ENCODE data around the gene SLC4A7. TPM values are rescaled to one million over a fixed set of nuclear protein-coding genes. Genes with fewer than 3 reads are reported as not detected.

Gene SLC4A7
- total and polyA plus RNA-seq, 2 donors (not counting 1 experiment from before 2014, with no cell fraction given): 23.8 to 214 TPM

DNA sequence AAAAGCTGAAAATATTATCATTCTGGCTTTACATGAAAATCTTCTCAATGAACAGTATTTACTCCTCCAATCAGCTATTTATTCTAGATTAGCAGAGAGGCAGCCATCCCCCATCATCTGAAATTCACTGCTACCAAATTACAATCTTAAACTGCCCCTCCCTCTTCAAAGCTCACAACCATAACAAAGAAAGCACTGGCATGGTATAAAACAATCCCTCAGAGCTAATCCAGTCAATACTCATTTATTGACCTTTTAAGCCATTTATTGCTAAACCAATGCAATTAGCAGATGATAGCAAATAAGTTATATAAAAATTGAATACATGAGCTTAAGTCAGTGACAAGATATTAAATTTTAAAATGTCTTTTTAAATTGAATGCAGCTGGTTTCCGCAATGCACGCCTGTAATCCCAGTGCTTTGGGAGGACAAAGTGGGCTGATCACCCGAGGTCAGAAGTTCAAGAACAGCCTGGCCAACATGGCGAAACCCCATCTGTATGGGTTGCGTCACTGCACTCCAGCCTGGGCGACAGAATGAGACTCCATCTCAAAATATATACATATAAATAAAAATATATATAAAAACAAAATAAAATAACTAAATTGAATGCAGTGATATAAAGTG lies 12.1 kb downstream of the SLC4A7 start:
- Histone ChIP-seq H3K4me3 (replicated peaks in 1 of 4; ENCODE audit: control extremely low read depth in 1 of 4, insufficient read depth in 1 of 4, low read depth in 3 of 4, low read length in 4 of 4) (no peak overlapping the region), H3K36me3 (ENCODE audit: control insufficient read depth, insufficient read depth, low read length) (no peaks in the 10 kb centered on the region), H3K27ac (ENCODE audit: insufficient read depth, low read length) (no peak overlapping the region), H2AFZ (ENCODE audit: low read length) (no peak overlapping the region), H3K27me3 (ENCODE audit: control insufficient read depth, insufficient read depth, low read length) (no peaks in the 10 kb centered on the region), H4K20me1 (ENCODE audit: control insufficient read depth, extremely low read depth, insufficient read depth, low read length) (no peaks in the 10 kb centered on the region), H3K9me3 (ENCODE audit: control insufficient read depth, insufficient read depth, low read depth, low read length) (no peaks in the 10 kb centered on the region), H3K4me1 (ENCODE audit: control insufficient read depth, extremely low read depth, insufficient read depth, low read length) (no peaks in the 10 kb centered on the region), H3K9ac (ENCODE audit: insufficient read depth, low read length) (no peak overlapping the region), H3K79me2 (ENCODE audit: control insufficient read depth, insufficient read depth, low read length) (peaks cover 95% of the 10 kb centered on the region), H3K4me2 (ENCODE audit: extremely low read depth, insufficient read depth, low read length) (no peak overlapping the region)
- DNase-seq (ENCODE audit: low read depth in 2 of 2): peak in 1 of 2 donors; percentile 46
- TF ChIP-seq, protein P1, sequence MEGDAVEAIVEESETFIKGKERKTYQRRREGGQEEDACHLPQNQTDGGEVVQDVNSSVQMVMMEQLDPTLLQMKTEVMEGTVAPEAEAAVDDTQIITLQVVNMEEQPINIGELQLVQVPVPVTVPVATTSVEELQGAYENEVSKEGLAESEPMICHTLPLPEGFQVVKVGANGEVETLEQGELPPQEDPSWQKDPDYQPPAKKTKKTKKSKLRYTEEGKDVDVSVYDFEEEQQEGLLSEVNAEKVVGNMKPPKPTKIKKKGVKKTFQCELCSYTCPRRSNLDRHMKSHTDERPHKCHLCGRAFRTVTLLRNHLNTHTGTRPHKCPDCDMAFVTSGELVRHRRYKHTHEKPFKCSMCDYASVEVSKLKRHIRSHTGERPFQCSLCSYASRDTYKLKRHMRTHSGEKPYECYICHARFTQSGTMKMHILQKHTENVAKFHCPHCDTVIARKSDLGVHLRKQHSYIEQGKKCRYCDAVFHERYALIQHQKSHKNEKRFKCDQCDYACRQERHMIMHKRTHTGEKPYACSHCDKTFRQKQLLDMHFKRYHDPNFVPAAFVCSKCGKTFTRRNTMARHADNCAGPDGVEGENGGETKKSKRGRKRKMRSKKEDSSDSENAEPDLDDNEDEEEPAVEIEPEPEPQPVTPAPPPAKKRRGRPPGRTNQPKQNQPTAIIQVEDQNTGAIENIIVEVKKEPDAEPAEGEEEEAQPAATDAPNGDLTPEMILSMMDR (conservative IDR thresholded peaks at IDR 0.05 in 1 of 2, IDR thresholded peaks at IDR 0.05 in 1 of 2; ENCODE audit: low read depth in 1 of 2, low read length in 2 of 2): no peak
- TF ChIP-seq EZH2 (IDR thresholded peaks at IDR 0.05; ENCODE audit: low read length, missing control alignments): no peak

DNA sequence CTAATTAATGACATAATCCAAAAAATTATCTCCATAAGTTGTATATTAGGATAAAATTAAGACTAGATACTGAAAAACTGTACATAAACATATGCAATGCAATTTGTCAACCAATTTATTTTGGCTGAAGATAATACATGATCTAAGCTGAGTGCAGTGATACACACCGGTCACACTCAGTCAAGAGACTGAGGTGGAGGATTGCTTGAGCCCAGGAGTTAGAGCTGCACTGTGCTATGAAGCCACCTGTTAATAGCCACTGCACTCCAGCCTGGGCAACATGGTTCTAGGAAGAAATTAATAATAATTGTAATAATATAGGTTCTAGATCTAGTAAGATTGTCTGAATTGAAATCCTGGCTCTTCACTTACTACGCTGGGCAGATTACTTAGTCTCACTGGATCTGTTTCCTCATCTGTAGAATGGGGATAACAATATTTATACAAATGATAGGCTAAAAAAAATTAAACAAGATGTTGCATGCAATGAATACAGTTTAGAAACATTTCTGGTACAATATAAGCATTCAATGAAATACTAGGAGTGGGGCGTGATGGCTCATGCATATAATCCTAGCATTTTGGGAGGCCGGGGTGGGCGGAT lies 15.8 kb downstream of the SLC4A7 start:
- Histone ChIP-seq H3K4me3 (replicated peaks in 1 of 4; ENCODE audit: control extremely low read depth in 1 of 4, insufficient read depth in 1 of 4, low read depth in 3 of 4, low read length in 4 of 4) (no peak overlapping the region), H3K4me1 (ENCODE audit: control insufficient read depth, extremely low read depth, insufficient read depth, low read length) (no peaks in the 10 kb centered on the region), H3K36me3 (ENCODE audit: control insufficient read depth, insufficient read depth, low read length) (no peaks in the 10 kb centered on the region), H3K27ac (ENCODE audit: insufficient read depth, low read length) (no peak overlapping the region), H4K20me1 (ENCODE audit: control insufficient read depth, extremely low read depth, insufficient read depth, low read length) (no peaks in the 10 kb centered on the region), H3K9me3 (ENCODE audit: control insufficient read depth, insufficient read depth, low read depth, low read length) (no peaks in the 10 kb centered on the region), H3K79me2 (ENCODE audit: control insufficient read depth, insufficient read depth, low read length) (peaks cover 92% of the 10 kb centered on the region), H3K9ac (ENCODE audit: insufficient read depth, low read length) (no peak overlapping the region), H3K4me2 (ENCODE audit: extremely low read depth, insufficient read depth, low read length) (no peak overlapping the region), H3K27me3 (ENCODE audit: control insufficient read depth, insufficient read depth, low read length) (no peaks in the 10 kb centered on the region), H2AFZ (ENCODE audit: low read length) (no peak overlapping the region)
- DNase-seq (ENCODE audit: low read depth in 2 of 2): no peak
- no peak for TF ChIP-seq EZH2 (IDR thresholded peaks at IDR 0.05; ENCODE audit: low read length, missing control alignments)
- TF ChIP-seq, protein P1 (conservative IDR thresholded peaks at IDR 0.05 in 1 of 2, IDR thresholded peaks at IDR 0.05 in 1 of 2; ENCODE audit: low read depth in 1 of 2, low read length in 2 of 2): no peak

DNA sequence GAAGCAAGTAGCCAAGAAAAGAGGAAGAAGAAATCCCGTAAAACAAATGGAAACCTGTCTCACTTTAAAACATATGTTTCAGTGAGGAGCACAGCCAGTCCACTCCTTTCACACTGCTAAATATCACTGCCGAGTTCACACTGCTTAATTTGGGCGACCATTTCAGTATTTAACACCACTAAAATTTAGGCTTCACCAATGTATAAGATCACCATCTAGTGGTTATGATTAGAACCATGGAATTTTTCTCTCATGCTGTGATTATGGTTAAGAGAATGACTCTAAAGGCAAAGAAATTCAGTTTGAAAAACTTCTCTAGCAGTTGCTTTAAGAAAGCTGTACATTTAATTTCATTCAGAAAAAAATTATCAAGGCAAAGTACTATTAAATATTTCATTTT lies 16.6 kb downstream of the SLC4A7 start:
- peak; percentile 46 to 75 for DNase-seq (ENCODE audit: low read depth in 2 of 2)
- Histone ChIP-seq H3K79me2 (ENCODE audit: control insufficient read depth, insufficient read depth, low read length) (peaks cover 91% of the 10 kb centered on the region), H3K36me3 (ENCODE audit: control insufficient read depth, insufficient read depth, low read length) (no peaks in the 10 kb centered on the region), H3K9me3 (ENCODE audit: control insufficient read depth, insufficient read depth, low read depth, low read length) (no peaks in the 10 kb centered on the region), H3K27me3 (ENCODE audit: control insufficient read depth, insufficient read depth, low read length) (no peaks in the 10 kb centered on the region), H3K27ac (ENCODE audit: insufficient read depth, low read length) (peak overlapping the region; percentile 29), H3K4me3 (replicated peaks in 1 of 4; ENCODE audit: control extremely low read depth in 1 of 4, insufficient read depth in 1 of 4, low read depth in 3 of 4, low read length in 4 of 4) (no peak overlapping the region), H2AFZ (ENCODE audit: low read length) (no peak overlapping the region), H3K9ac (ENCODE audit: insufficient read depth, low read length) (no peak overlapping the region), H3K4me2 (ENCODE audit: extremely low read depth, insufficient read depth, low read length) (no peak overlapping the region), H3K4me1 (ENCODE audit: control insufficient read depth, extremely low read depth, insufficient read depth, low read length) (no peaks in the 10 kb centered on the region), H4K20me1 (ENCODE audit: control insufficient read depth, extremely low read depth, insufficient read depth, low read length) (no peaks in the 10 kb centered on the region)
- TF ChIP-seq, protein P1 (conservative IDR thresholded peaks at IDR 0.05 in 1 of 2, IDR thresholded peaks at IDR 0.05 in 1 of 2; ENCODE audit: low read depth in 1 of 2, low read length in 2 of 2): peak; percentile 35 to 57
- TF ChIP-seq EZH2 (IDR thresholded peaks at IDR 0.05; ENCODE audit: low read length, missing control alignments): no peak
